Measurements from ENCODE around the gene KCNQ4. TPM values are rescaled to one million over a fixed set of nuclear protein-coding genes. Genes with fewer than 3 reads are reported as not detected.
A peak's percentile ranks its signal among the peaks of the same experiment; 100 is the strongest.

KCNQ4 gene
- 0.02 TPM in 1 of 2 replicates, not detected in the other for total RNA-seq (2016; rRNA removed; fragmentation: Illumina TruSeq; extraction: Trizol)
- total RNA-seq (2016; cell fraction: cytosol; rRNA removed; fragmentation: Illumina TruSeq; extraction: Trizol; ENCODE audit: low read depth): not detected in 2 replicates
- not detected in 2 replicates for total RNA-seq (2016; cell fraction: insoluble cytoplasmic fraction; rRNA removed; fragmentation: Illumina TruSeq; extraction: Trizol)
- total RNA-seq (2016; cell fraction: membrane; rRNA removed; fragmentation: Illumina TruSeq; extraction: Trizol): not detected in 2 replicates
- not detected in 2 replicates for total RNA-seq (2016; cell fraction: nucleus; rRNA removed; fragmentation: Illumina TruSeq; extraction: Trizol)
- polyA plus RNA-seq (2011; rRNA removed): 0.03 and 0.09 TPM in 2 replicates
- polyA plus RNA-seq (2011; cell fraction: cytosol; rRNA removed): 0.03 and 0.05 TPM in 2 replicates
- polyA plus RNA-seq (2011; cell fraction: nucleus; rRNA removed): 0.40 and 0.48 TPM in 2 replicates
- polyA plus RNA-seq (2012): 0.04 and 0.12 TPM in 2 replicates
- polyA plus RNA-seq (2016; cell fraction: cytosol; fragmentation: Illumina TruSeq; extraction: Trizol; ENCODE audit: low read depth): not detected in 2 replicates
- not detected in 2 replicates for polyA plus RNA-seq (2016; cell fraction: insoluble cytoplasmic fraction; fragmentation: Illumina TruSeq; extraction: Trizol; ENCODE audit: low read depth)
- polyA plus RNA-seq (2016; cell fraction: membrane; fragmentation: Illumina TruSeq; extraction: Trizol; ENCODE audit: low read depth): 0.06 TPM in 1 of 2 replicates, not detected in the other
- polyA plus RNA-seq (2016; cell fraction: nucleus; fragmentation: Illumina TruSeq; extraction: Trizol; ENCODE audit: insufficient read depth, low read depth): 0.19 and 0.45 TPM in 2 replicates
- 0.08 and 0.12 TPM in 2 replicates for polyA minus RNA-seq (2011; rRNA and poly(A)+ RNA removed; ENCODE audit: low replicate concordance)
- polyA minus RNA-seq (2011; cell fraction: cytosol; rRNA and poly(A)+ RNA removed): not detected in 2 replicates
- not detected in 2 replicates for polyA minus RNA-seq (2011; cell fraction: nucleus; rRNA and poly(A)+ RNA removed)
- percentile 22 among the genes with signal in this experiment for Bru-seq, nascent RNA
- percentile 14 among the genes with signal in this experiment for BruChase-seq, experiment 1, labeled RNA remaining after a 6-hour chase
- BruChase-seq, experiment 2, labeled RNA remaining after a 2-hour chase: percentile 27 among the genes with signal in this experiment
- long read RNA-seq, experiment 1: 0 reads
- long read RNA-seq, experiment 2, partial matches to known transcripts: 1 of 1 reads
- long read RNA-seq, experiment 2, other reads (novel, unspliced or antisense): 0 of 1 reads

GRCh38 chr1:40783001-40783905 lies at the start of gene KCNQ4:
Gene KCNQ4, plus strand, starts transcription at chr1:40783787. Its CDS starts 307 bp downstream, at chr1:40784094.
- peaks cover 0 to 3% of the 10 kb centered on the region in 2 experiments; a peak in 2 of 5 replicates for H3K27me3 ChIP-seq (ENCODE audit: control insufficient read depth in 1 of 2, insufficient read depth in 2 of 2, low read length in 2 of 2)
- ATAC-seq (peak; percentile 16; the same call in 2 of the 3 replicates), DNase-seq (ENCODE audit: low spot score) (no peak), FAIRE-seq (no peak)
- 0 out of 2 replicates have a peak within 1 kb of the TSS, but pooled peaks have one; percentile 33 for H3K9ac ChIP-seq (ENCODE audit: insufficient read depth, low read depth, low read length)
- CTCF ChIA-PET (ENCODE audit: low intra/inter-chr PET ratio, low total read pairs): no interaction called here
- 80% methylated on average over 69 of the region's 73 CpGs for WGBS (ENCODE audit: low lambda C conversion rate)
- intact Hi-C loops (cut with micrococcal nuclease; ENCODE audit: unreplicated experiment): loop anchor here (10.0 kb wide), 1 partner anchor 168 kb away; no protein-coding TSS in a partner anchor
- no peaks in the 10 kb centered on the region for H4K20me1 ChIP-seq (ENCODE audit: insufficient read depth, low read length)
- POLR2A ChIA-PET: interaction anchor here (0.9 to 1.5 kb wide), 3 partner anchors 27 to 92 kb away, joined by 3 read pairs; no protein-coding TSS in a partner anchor
- no TSS peak for BruUV-seq (replicated peaks)
- peak within 1 kb of the TSS; percentile 72 for H3K4me2 ChIP-seq (ENCODE audit: low read depth, low read length)
- H2AFZ ChIP-seq (ENCODE audit: low read length): no peak within 1 kb of the TSS
- no peak within 1 kb of the TSS for H3K27ac ChIP-seq (ENCODE audit: extremely low read length, insufficient read depth, low read length)
- H3K9me3 ChIP-seq (ENCODE audit: low read length): no peaks in the 10 kb centered on the region
- peak within 1 kb of the TSS; percentile 43 to 71 (median 48); a peak in 4 of 6 replicates for H3K4me3 ChIP-seq (replicated peaks in 1 of 3; ENCODE audit: insufficient read depth in 1 of 3, low read depth in 2 of 3, low read length in 3 of 3)
- no peaks in the 10 kb centered on the region for H3K79me2 ChIP-seq (ENCODE audit: insufficient read depth, low read length)
- no peaks in the 10 kb centered on the region for H3K36me3 ChIP-seq (replicated peaks in 1 of 2; ENCODE audit: control insufficient read depth in 1 of 2, insufficient read depth in 2 of 2, low read length in 2 of 2)
- in situ Hi-C loops (cut with HindIII; ENCODE audit: extremely low pct_ligation_motif_present, low pct_unique_long_range_greater_than_20kb): no loop called here
- peaks cover 45% of the 10 kb centered on the region for H3K4me1 ChIP-seq (ENCODE audit: insufficient read depth, low read length)
- TF ChIP-seq ZNF564 (CRISPR knock-in tag; IDR thresholded peaks at IDR 0.05) (no peak), SMC3 (IDR thresholded peaks at IDR 0.05; ENCODE audit: low read length) (no peak), TOPORS (CRISPR knock-in tag; IDR thresholded peaks at IDR 0.05) (no peak), GPBP1L1 (CRISPR knock-in tag; IDR thresholded peaks at IDR 0.05) (no peak), TBX2 (CRISPR knock-in tag; IDR thresholded peaks at IDR 0.05; ENCODE audit: borderline replicate concordance) (no peak), HINFP (CRISPR knock-in tag; IDR thresholded peaks at IDR 0.05; ENCODE audit: low read depth) (no peak), ZSCAN29 (CRISPR knock-in tag; conservative IDR thresholded peaks at IDR 0.05) (no peak), SIN3B (IDR thresholded peaks at IDR 0.05; ENCODE audit: low read length) (no peak), ZNF761 (CRISPR knock-in tag; conservative IDR thresholded peaks at IDR 0.05) (no peak), YEATS4 (CRISPR knock-in tag; IDR thresholded peaks at IDR 0.05; ENCODE audit: borderline replicate concordance) (no peak), ZBTB7A (CRISPR knock-in tag; IDR thresholded peaks at IDR 0.05) (no peak), ZUFSP (CRISPR knock-in tag; IDR thresholded peaks at IDR 0.05; ENCODE audit: borderline replicate concordance) (no peak), HOXA7 (CRISPR knock-in tag; IDR thresholded peaks at IDR 0.05) (no peak), SSRP1 (CRISPR knock-in tag; IDR thresholded peaks at IDR 0.05) (no peak)

Measured in HepG2 (cell line).